HCT116 (cell line): ENCODE data around the gene IRS1. TPM values are rescaled to one million over a fixed set of nuclear protein-coding genes. Genes with fewer than 3 reads are reported as not detected.

Experiments used
- ATAC-seq: fragments of 200-7000 bp; cut with Tn5 transposase; 2 replicates; pipeline ENCODE4 v1.9.1; 2020; ENCODE audit warnings: mild to moderate bottlenecking, moderate library complexity
- BruUV-seq: library from RNA; stranded (reverse); fragments of 400-500 nt; replicated peaks from 2 replicates; lab custom pipeline; 2021; lab: Mats Ljungman, UMichigan
- CTCF ChIA-PET: fragments of 300-600 bp; sonication (Branson Sonifier 250); formaldehyde crosslinking; loops from one replicate; lab custom pipeline; 2021; ENCODE audit warnings: antibody characterized with exemption; lab: Charles Lee
- POLR2A ChIA-PET: fragments of 300-600, 350-600 bp; sonication (Branson Sonifier 250); formaldehyde crosslinking; loops from one replicate; lab custom pipeline; 2021; ENCODE audit warnings: antibody characterized with exemption; lab: Charles Lee
- RAD21 ChIA-PET, 2 experiments: fragments of 300-600 bp; sonication (Branson Sonifier 250); formaldehyde crosslinking; loops; one replicate each; lab custom pipeline; 2023; ENCODE audit warnings: low total read pairs in 2 of 2; ENCODE audit not compliant: uncharacterized antibody in 2 of 2, unreplicated experiment in 2 of 2, low non-redundant PET in 1 of 2; lab: Charles Lee
- DNase-seq: peaks from one replicate; pipeline ENCODE4 v3.0.0-alpha.2; 2010; ENCODE audit warnings: low read depth, low spot score
- H2AFZ ChIP-seq: fragments of 200-600 bp; shearing (Covaris generic), sonication (generic); 2 replicates; pipeline ENCODE4 v1.6.1; 2017; ENCODE audit warnings: low read depth, mixed run types, mixed read lengths, antibody characterized with exemption, low read length; ENCODE audit not compliant: poor library complexity, severe bottlenecking
- H3K27ac ChIP-seq: 2 replicates; pipeline ENCODE4 v1.5.1; 2012; ENCODE audit warnings: low read depth, low read length
- H3K27me3 ChIP-seq: fragments of 200-600 bp; sonication (generic); 2 replicates; pipeline ENCODE4 v1.6.1; 2016; ENCODE audit warnings: mixed run types, low read length, mixed read lengths; ENCODE audit not compliant: insufficient read depth
- H3K36me3 ChIP-seq, 2 experiments: fragments of 200-500 bp in 1 of 2; fragments of 200-600 bp in 1 of 2; sonication (Bioruptor generic) in 1 of 2; sonication (generic) in 1 of 2; 2 replicates each; pipeline versions ENCODE4 v1.5.1 to v1.6.1; 2014 to 2016; ENCODE audit warnings: low read length in 2 of 2, inconsistent platforms in 1 of 2, mixed read lengths in 1 of 2, mixed run types in 1 of 2; ENCODE audit not compliant: insufficient read depth in 2 of 2, control insufficient read depth in 1 of 2
- H3K4me1 ChIP-seq, 2 experiments: fragments of 200-600 bp in 1 of 2; sonication (generic) in 1 of 2; 2 replicates each; pipeline versions ENCODE4 v1.5.1 to v1.6.1; 2012 to 2017; ENCODE audit warnings: low read length in 2 of 2, inconsistent platforms in 1 of 2, mild to moderate bottlenecking in 1 of 2, mixed read lengths in 1 of 2, mixed run types in 1 of 2, moderate library complexity in 1 of 2; ENCODE audit not compliant: insufficient read depth in 2 of 2, control insufficient read depth in 1 of 2
- H3K4me2 ChIP-seq: fragments of 200-600 bp; sonication (generic); 2 replicates; pipeline ENCODE4 v1.6.1; 2017; ENCODE audit warnings: mixed run types, low read length, mixed read lengths
- H3K4me3 ChIP-seq, 2 experiments: fragments of 200-600 bp in 1 of 2; sonication (generic) in 1 of 2; replicated peaks in 1 of 2; 2 replicates each; pipeline ENCODE4 v1.5.1; 2011 to 2016; ENCODE audit warnings: low read length in 2 of 2, control low read depth in 1 of 2, low read depth in 1 of 2, mild to moderate bottlenecking in 1 of 2, mixed read lengths in 1 of 2, mixed run types in 1 of 2
- H3K79me2 ChIP-seq: fragments of 200-600 bp; sonication (generic); 2 replicates; pipeline ENCODE4 v1.6.1; 2017; ENCODE audit warnings: mild to moderate bottlenecking, mixed run types, low read length, moderate library complexity, mixed read lengths; ENCODE audit not compliant: insufficient read depth
- H3K9ac ChIP-seq: fragments of 200-600 bp; sonication (generic); 2 replicates; pipeline ENCODE4 v1.6.1; 2016; ENCODE audit warnings: low read length, mixed read lengths
- H3K9me2 ChIP-seq: fragments of 200-600 bp; sonication (generic), shearing (Covaris generic); 2 replicates; pipeline ENCODE4 v1.6.1; 2017; ENCODE audit warnings: mixed run types, mild to moderate bottlenecking, moderate library complexity; ENCODE audit not compliant: insufficient read depth
- H3K9me3 ChIP-seq, 2 experiments: fragments of 200-500 bp in 1 of 2; fragments of 200-600 bp in 1 of 2; sonication (Bioruptor generic) in 1 of 2; sonication (generic) in 1 of 2; 2 replicates each; pipeline ENCODE4 v1.6.1; 2014 to 2017; ENCODE audit warnings: low read length in 2 of 2, mixed read lengths in 2 of 2, inconsistent platforms in 1 of 2, low read depth in 1 of 2, mild to moderate bottlenecking in 1 of 2, mixed run types in 1 of 2, moderate library complexity in 1 of 2; ENCODE audit not compliant: control insufficient read depth in 1 of 2, insufficient read depth in 1 of 2
- H4K20me1 ChIP-seq: fragments of 200-600 bp; sonication (generic), shearing (Covaris generic); 2 replicates; pipeline ENCODE4 v1.6.1; 2017; ENCODE audit warnings: mixed run types, mild to moderate bottlenecking, moderate library complexity; ENCODE audit not compliant: insufficient read depth
- ATF3 ChIP-seq: IDR thresholded peaks from 2 replicates; pipeline ENCODE4 v1.6.1; 2012
- CBX3 ChIP-seq: IDR thresholded peaks from 2 replicates; pipeline ENCODE4 v1.6.1; 2012; ENCODE audit warnings: low read depth
- CEBPB ChIP-seq: IDR thresholded peaks from 2 replicates; pipeline ENCODE4 v1.6.1; 2012; ENCODE audit warnings: low read depth
- CTCF ChIP-seq, 3 experiments: fragments of 200-600 bp in 1 of 3; sonication (generic) in 1 of 3; IDR thresholded peaks in 2 of 3; conservative IDR thresholded peaks in 1 of 3; 2 replicates each; pipeline ENCODE4 v1.5.1; 2012 to 2017; ENCODE audit warnings: low read depth in 2 of 3, low read length in 2 of 3, antibody characterized with exemption in 1 of 3, borderline replicate concordance in 1 of 3, control low read depth in 1 of 3, mild to moderate bottlenecking in 1 of 3, mixed read lengths in 1 of 3, mixed run types in 1 of 3, moderate library complexity in 1 of 3; ENCODE audit not compliant: insufficient read depth in 1 of 3
- EZH2 ChIP-seq: fragments of 200-600 bp; sonication (generic); IDR thresholded peaks from 2 replicates; pipeline ENCODE4 v1.6.1; 2017; ENCODE audit warnings: antibody characterized with exemption, mixed run types
- FOSL1 ChIP-seq: IDR thresholded peaks from 2 replicates; pipeline ENCODE4 v1.6.1; 2012; ENCODE audit warnings: low read depth
- MAX ChIP-seq: IDR thresholded peaks from 2 replicates; pipeline ENCODE4 v1.6.1; 2012
- RAD21 ChIP-seq: IDR thresholded peaks from 2 replicates; pipeline ENCODE4 v1.6.1; 2012; ENCODE audit warnings: low read depth, mild to moderate bottlenecking
- REST ChIP-seq: IDR thresholded peaks from 2 replicates; pipeline ENCODE4 v1.6.1; 2012; ENCODE audit warnings: low read depth
- SIN3A ChIP-seq: IDR thresholded peaks from 2 replicates; pipeline ENCODE4 v1.6.1; 2012; ENCODE audit warnings: low read depth
- SP1 ChIP-seq: IDR thresholded peaks from 2 replicates; pipeline ENCODE4 v1.6.1; 2012; ENCODE audit warnings: low read depth
- SRF ChIP-seq: IDR thresholded peaks from 2 replicates; pipeline ENCODE4 v1.6.1; 2012; ENCODE audit warnings: low read depth
- TCF7L2 ChIP-seq: IDR thresholded peaks from 2 replicates; pipeline ENCODE4 v1.7.0; 2011; ENCODE audit warnings: borderline replicate concordance, inconsistent platforms; ENCODE audit not compliant: insufficient read depth, insufficient read length; ENCODE audit errors: extremely low read depth
- ZBTB33 ChIP-seq: IDR thresholded peaks from 2 replicates; pipeline ENCODE4 v1.6.1; 2011; ENCODE audit warnings: mild to moderate bottlenecking, low read length, moderate library complexity; ENCODE audit not compliant: insufficient replicate concordance; ENCODE audit errors: extremely low read depth
- ZNF274 ChIP-seq: fragments of 200-500 bp; sonication (Bioruptor generic); IDR thresholded peaks from 2 replicates; pipeline ENCODE4 v1.6.1; 2014; ENCODE audit warnings: mild to moderate bottlenecking, low read depth, low read length, inconsistent platforms
- intact Hi-C: fragments of 100-400 bp; cut with micrococcal nuclease; formaldehyde crosslinking; loops from 2 replicates; pipeline ENCODE4 v1.10.0; 2022
- total RNA-seq: library from RNA; stranded (reverse); gene quantifications from one replicate; pipeline ENCODE4 v1.2.1, GENCODE V29; 2021; ENCODE audit not compliant: unreplicated experiment

The IRS1 gene
- total RNA-seq, 1 experiment from 2014 or later: 88.8 TPM

GRCh38 chr2:226759768-226760167 lies 39.9 kb downstream of the IRS1 start:
- intact Hi-C loops: no loop called here
- DNase-seq: no peak
- RAD21 ChIA-PET: interaction anchor here in 1 of 2 experiments (0.5 kb wide), 1 partner anchor 112 kb away, joined by 3 read pairs; no protein-coding TSS in a partner anchor
- CTCF ChIA-PET: no interaction called here
- peak; percentile 15; the same call in 1 of the 2 replicates for ATAC-seq
- Histone ChIP-seq H3K4me2 (peak overlapping the region; percentile 72), H3K36me3 (peaks cover 2 to 23% of the 10 kb centered on the region in 2 experiments; a peak in 2 of 4 replicates), H3K9me2 (no peaks in the 10 kb centered on the region), H3K79me2 (peaks cover 92% of the 10 kb centered on the region), H4K20me1 (no peaks in the 10 kb centered on the region), H3K27ac (peak overlapping the region; percentile 96), H2AFZ (no peak overlapping the region), H3K27me3 (no peaks in the 10 kb centered on the region), H3K4me3 (peak overlapping the region in 1 of 2 experiments; percentile 28; a peak in 1 of 4 replicates), H3K4me1 (peaks cover 83 to 100% of the 10 kb centered on the region in 2 experiments), H3K9me3 (no peaks in the 10 kb centered on the region), H3K9ac (peak overlapping the region; percentile 66)
- POLR2A ChIA-PET: interaction anchor here (1.8 kb wide), 1 partner anchor 86 kb away, joined by 5 read pairs; no protein-coding TSS in a partner anchor
- BruUV-seq: no TSS peak
- no peak for TF ChIP-seq EZH2
- no peak for TF ChIP-seq SRF
- TF ChIP-seq SP1: no peak
- no peak for TF ChIP-seq FOSL1
- no peak for TF ChIP-seq TCF7L2
- TF ChIP-seq MAX: no peak
- no peak for TF ChIP-seq REST
- no peak for TF ChIP-seq ATF3
- TF ChIP-seq ZBTB33: no peak
- no peak for TF ChIP-seq CBX3
- TF ChIP-seq SIN3A: no peak
- TF ChIP-seq ZNF274: no peak
- no peak for TF ChIP-seq RAD21
- no peak for TF ChIP-seq CTCF (IDR thresholded peaks at IDR 0.05 in 2 of 3, conservative IDR thresholded peaks at IDR 0.05 in 1 of 3; ENCODE audit: borderline replicate concordance in 1 of 3, insufficient read depth in 1 of 3, low read depth in 2 of 3, low read length in 2 of 3)
- no peak for TF ChIP-seq CEBPB
